ENCODE measurements around the gene LTBR.

The LTBR gene

GRCh38 chr12:6383572-6384498 lies at the start of gene LTBR:
Gene LTBR (plus strand): TSS chr12:6384162. CDS start chr12:6384359, 197 bp downstream.
- TF ChIP-seq, protein P1, sequence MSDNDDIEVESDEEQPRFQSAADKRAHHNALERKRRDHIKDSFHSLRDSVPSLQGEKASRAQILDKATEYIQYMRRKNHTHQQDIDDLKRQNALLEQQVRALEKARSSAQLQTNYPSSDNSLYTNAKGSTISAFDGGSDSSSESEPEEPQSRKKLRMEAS (IDR thresholded peaks at IDR 0.05; ENCODE audit: low read depth, low read length), result peak; percentile 87
- TF ChIP-seq POLR2A (IDR thresholded peaks at IDR 0.05; ENCODE audit: extremely low read depth, insufficient read length) (peak; percentile 57), MYC (IDR thresholded peaks at IDR 0.05; ENCODE audit: low read depth, low read length) (peak; percentile 91)
- TF ChIP-seq, protein P2, sequence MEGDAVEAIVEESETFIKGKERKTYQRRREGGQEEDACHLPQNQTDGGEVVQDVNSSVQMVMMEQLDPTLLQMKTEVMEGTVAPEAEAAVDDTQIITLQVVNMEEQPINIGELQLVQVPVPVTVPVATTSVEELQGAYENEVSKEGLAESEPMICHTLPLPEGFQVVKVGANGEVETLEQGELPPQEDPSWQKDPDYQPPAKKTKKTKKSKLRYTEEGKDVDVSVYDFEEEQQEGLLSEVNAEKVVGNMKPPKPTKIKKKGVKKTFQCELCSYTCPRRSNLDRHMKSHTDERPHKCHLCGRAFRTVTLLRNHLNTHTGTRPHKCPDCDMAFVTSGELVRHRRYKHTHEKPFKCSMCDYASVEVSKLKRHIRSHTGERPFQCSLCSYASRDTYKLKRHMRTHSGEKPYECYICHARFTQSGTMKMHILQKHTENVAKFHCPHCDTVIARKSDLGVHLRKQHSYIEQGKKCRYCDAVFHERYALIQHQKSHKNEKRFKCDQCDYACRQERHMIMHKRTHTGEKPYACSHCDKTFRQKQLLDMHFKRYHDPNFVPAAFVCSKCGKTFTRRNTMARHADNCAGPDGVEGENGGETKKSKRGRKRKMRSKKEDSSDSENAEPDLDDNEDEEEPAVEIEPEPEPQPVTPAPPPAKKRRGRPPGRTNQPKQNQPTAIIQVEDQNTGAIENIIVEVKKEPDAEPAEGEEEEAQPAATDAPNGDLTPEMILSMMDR (IDR thresholded peaks at IDR 0.05; ENCODE audit: low read depth, low read length), result no peak
- peak within 1 kb of the TSS; percentile 80 for H3K4me3 ChIP-seq (ENCODE audit: low read depth, low read length)
- DNase-seq (ENCODE audit: low read depth), result peak; percentile 95

- H3K4me3 ChIP-seq (ENCODE audit: low read depth, low read length), result no peak overlapping the region
- no peak for DNase-seq (ENCODE audit: low read depth)
- TF ChIP-seq, protein P1 (IDR thresholded peaks at IDR 0.05; ENCODE audit: low read depth, low read length), result no peak
- TF ChIP-seq POLR2A (IDR thresholded peaks at IDR 0.05; ENCODE audit: extremely low read depth, insufficient read length) (no peak), MYC (IDR thresholded peaks at IDR 0.05; ENCODE audit: low read depth, low read length) (no peak)
- TF ChIP-seq, protein P2 (IDR thresholded peaks at IDR 0.05; ENCODE audit: low read depth, low read length), result no peak
These were observed 49.6 kb upstream of the LTBR start for GRCh38 chr12:6334359-6334758.

GRCh38 chr12:6334940-6335450 lies 49.0 kb upstream of the LTBR start:
- peak overlapping the region; percentile 98 for H3K4me3 ChIP-seq (ENCODE audit: low read depth, low read length)
- DNase-seq (ENCODE audit: low read depth), result no peak
- TF ChIP-seq POLR2A (IDR thresholded peaks at IDR 0.05; ENCODE audit: extremely low read depth, insufficient read length) (no peak), MYC (IDR thresholded peaks at IDR 0.05; ENCODE audit: low read depth, low read length) (no peak)
- TF ChIP-seq, protein P2 (IDR thresholded peaks at IDR 0.05; ENCODE audit: low read depth, low read length), result no peak
- TF ChIP-seq, protein P1 (IDR thresholded peaks at IDR 0.05; ENCODE audit: low read depth, low read length), result no peak

DNA sequence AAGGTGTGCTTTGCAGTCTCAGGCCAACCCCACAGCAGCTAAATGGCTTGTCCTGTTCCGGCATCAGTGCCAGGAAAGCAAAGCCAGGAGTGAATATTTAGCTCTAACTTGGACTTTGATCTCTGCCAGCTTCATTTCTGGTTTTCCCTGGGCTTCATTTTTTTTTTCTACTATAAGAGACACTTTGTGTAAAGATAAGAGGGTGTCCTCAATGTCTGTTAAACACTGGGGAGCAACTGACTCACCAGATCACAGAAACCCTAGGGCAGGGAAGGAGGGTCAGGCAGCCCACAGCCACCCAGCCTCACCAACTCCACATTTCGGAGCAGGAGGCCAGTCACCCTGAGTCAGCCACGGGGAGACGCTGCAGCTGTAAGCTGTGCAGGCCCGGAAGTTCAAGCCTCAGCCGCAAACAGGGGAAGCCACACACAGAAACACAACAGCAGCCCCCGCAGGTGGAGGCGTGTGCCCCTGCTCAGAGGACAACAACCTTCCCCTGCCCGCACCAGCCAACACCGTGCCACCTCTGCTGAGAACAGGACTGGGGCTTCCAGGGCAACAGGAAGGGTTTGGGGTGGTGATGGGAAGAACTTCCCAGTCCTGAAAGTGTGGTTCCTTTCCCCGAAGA lies 48.4 kb upstream of the LTBR start:
- TF ChIP-seq, protein P2 (IDR thresholded peaks at IDR 0.05; ENCODE audit: low read depth, low read length), result peak; percentile 57
- TF ChIP-seq MYC (IDR thresholded peaks at IDR 0.05; ENCODE audit: low read depth, low read length) (peak; percentile 91), POLR2A (IDR thresholded peaks at IDR 0.05; ENCODE audit: extremely low read depth, insufficient read length) (no peak)
- TF ChIP-seq, protein P1 (IDR thresholded peaks at IDR 0.05; ENCODE audit: low read depth, low read length), result peak; percentile 92
- peak overlapping the region; percentile 98 for H3K4me3 ChIP-seq (ENCODE audit: low read depth, low read length)
- peak; percentile 94 for DNase-seq (ENCODE audit: low read depth)

GRCh38 chr12:6336079-6336888 lies 47.7 kb upstream of the LTBR start:
- TF ChIP-seq POLR2A (IDR thresholded peaks at IDR 0.05; ENCODE audit: extremely low read depth, insufficient read length) (peak; percentile 33), MYC (IDR thresholded peaks at IDR 0.05; ENCODE audit: low read depth, low read length) (no peak)
- TF ChIP-seq, protein P1 (IDR thresholded peaks at IDR 0.05; ENCODE audit: low read depth, low read length), result peak; percentile 66; the same call in 1 of the 2 replicates
- TF ChIP-seq, protein P2 (IDR thresholded peaks at IDR 0.05; ENCODE audit: low read depth, low read length), result no peak
- peak; percentile 96 for DNase-seq (ENCODE audit: low read depth)
- H3K4me3 ChIP-seq (ENCODE audit: low read depth, low read length), result peak overlapping the region; percentile 98
